Smooth muscle cell (in vitro differentiated cells): ENCODE data around the gene OPCML. TPM values are rescaled to one million over a fixed set of nuclear protein-coding genes. Genes with fewer than 3 reads are reported as not detected.

Experiments used
- DNase-seq: peaks from one replicate; lab custom pipeline; 2025; ENCODE audit not compliant: unreplicated experiment; lab: John Stamatoyannopoulos, UW
- H2AFZ ChIP-seq: fragments of 200-600 bp; sonication (generic); 2 replicates; pipeline ENCODE4 v1.6.0; 2016; ENCODE audit warnings: antibody characterized with exemption, low read depth, mild to moderate bottlenecking
- H3F3A ChIP-seq: fragments of 200-600 bp; sonication (generic); 2 replicates; pipeline ENCODE4 v1.6.0; 2017; ENCODE audit warnings: antibody characterized with exemption, low read depth
- H3K27ac ChIP-seq: fragments of 200-600 bp; sonication (generic); 2 replicates; pipeline ENCODE4 v1.5.1; 2016; ENCODE audit warnings: low read depth, mild to moderate bottlenecking
- H3K27me3 ChIP-seq: fragments of 200-600 bp; sonication (generic); 2 replicates; pipeline ENCODE4 v1.6.1; 2016; ENCODE audit warnings: low read depth, mild to moderate bottlenecking
- H3K36me3 ChIP-seq: fragments of 200-600 bp; sonication (generic); 2 replicates; pipeline ENCODE4 v1.5.1; 2016; ENCODE audit warnings: low read depth
- H3K4me1 ChIP-seq: fragments of 200-600 bp; sonication (generic); 2 replicates; pipeline ENCODE4 v1.5.1; 2016; ENCODE audit warnings: low read depth
- H3K4me2 ChIP-seq: fragments of 200-600 bp; sonication (generic); 2 replicates; pipeline ENCODE4 v1.6.0; 2016; ENCODE audit warnings: mild to moderate bottlenecking
- H3K4me3 ChIP-seq: fragments of 200-600 bp; sonication (generic); 2 replicates; pipeline ENCODE4 v1.5.1; 2016; ENCODE audit warnings: mild to moderate bottlenecking
- H3K79me2 ChIP-seq: fragments of 200-600 bp; sonication (generic); 2 replicates; pipeline ENCODE4 v1.6.0; 2016; ENCODE audit warnings: low read depth, mild to moderate bottlenecking
- H3K9ac ChIP-seq: fragments of 200-600 bp; sonication (generic); 2 replicates; pipeline ENCODE4 v1.6.0; 2016; ENCODE audit warnings: low read depth
- H3K9me3 ChIP-seq: fragments of 200-600 bp; sonication (generic); replicated peaks from 2 replicates; pipeline ENCODE4 v1.5.1; 2016; ENCODE audit warnings: low read depth
- H4K20me1 ChIP-seq: fragments of 200-600 bp; sonication (generic); 2 replicates; pipeline ENCODE4 v1.6.0; 2016; ENCODE audit warnings: low read depth
- CTCF ChIP-seq: fragments of 200-600 bp; sonication (generic); IDR thresholded peaks from 2 replicates; pipeline ENCODE4 v1.5.1; 2017; ENCODE audit warnings: borderline replicate concordance, mild to moderate bottlenecking, antibody characterized with exemption; ENCODE audit not compliant: insufficient read depth, poor library complexity, severe bottlenecking
- WGBS: methylation state at CpG from one replicate; pipeline ENCODE4 v1.1.7; 2016; ENCODE audit warnings: low lambda C conversion rate; 5-methylcytosine and 5-hydroxymethylcytosine counted together
- polyA plus RNA-seq: library from polyadenylated mRNA; unstranded; fragments of >200 nt; fragmentation: Nextera tagmentation; extraction: Ambion mirVana; gene quantifications from 2 replicates; pipeline ENCODE4 v1.2.1, GENCODE V29; 2016
- total RNA-seq: library from RNA; depleted of rRNA; stranded (reverse); fragments of >200 nt; gene quantifications from 2 replicates; pipeline ENCODE4 v1.2.3, GENCODE V29; 2014

Gene OPCML
- total and polyA plus RNA-seq, 2 experiments from 2014 or later: 0.42 to 0.58 TPM

GRCh38 chr11:133202816-133203215, 329.5 kb downstream of the OPCML start:
- H3K9ac ChIP-seq: no peak overlapping the region

GRCh38 chr11:133198438-133198837, 333.9 kb downstream of the OPCML start:
- H3K4me3 ChIP-seq: no peak overlapping the region
- no peak overlapping the region for H2AFZ ChIP-seq
- H3K27ac ChIP-seq: no peak overlapping the region
- no peaks in the 10 kb centered on the region for H3K9me3 ChIP-seq
- no peaks in the 10 kb centered on the region for H3K79me2 ChIP-seq
- WGBS: 94% methylated on average over 5 of the region's 5 CpGs
- H3F3A ChIP-seq: no peaks in the 10 kb centered on the region
- TF ChIP-seq CTCF: no peak
- no peak for DNase-seq
- H4K20me1 ChIP-seq: no peaks in the 10 kb centered on the region
- no peak overlapping the region for H3K9ac ChIP-seq
- peaks cover 25% of the 10 kb centered on the region for H3K27me3 ChIP-seq
- H3K4me2 ChIP-seq: no peak overlapping the region
- H3K36me3 ChIP-seq: no peaks in the 10 kb centered on the region
- H3K4me1 ChIP-seq: no peaks in the 10 kb centered on the region

More at GRCh38 chr11:133202816-133203215, 329.5 kb downstream of the OPCML start:
- no peaks in the 10 kb centered on the region for H3K36me3 ChIP-seq
- no peak overlapping the region for H2AFZ ChIP-seq
- H4K20me1 ChIP-seq: no peaks in the 10 kb centered on the region
- H3K4me3 ChIP-seq: no peak overlapping the region
- H3K4me1 ChIP-seq: no peaks in the 10 kb centered on the region
- 87% methylated on average over 8 of the region's 8 CpGs for WGBS
- DNase-seq: no peak
- no peak overlapping the region for H3K4me2 ChIP-seq
- no peaks in the 10 kb centered on the region for H3K27me3 ChIP-seq
- H3K9me3 ChIP-seq: no peaks in the 10 kb centered on the region
- H3F3A ChIP-seq: no peaks in the 10 kb centered on the region
- H3K79me2 ChIP-seq: no peaks in the 10 kb centered on the region
- no peak overlapping the region for H3K27ac ChIP-seq
- TF ChIP-seq CTCF: no peak

GRCh38 chr11:133197425-133197824, 334.9 kb downstream of the OPCML start:
- Histone ChIP-seq H4K20me1 (no peaks in the 10 kb centered on the region), H2AFZ (no peak overlapping the region), H3K4me2 (no peak overlapping the region), H3K4me3 (no peak overlapping the region), H3K27me3 (peaks cover 30% of the 10 kb centered on the region), H3F3A (no peaks in the 10 kb centered on the region), H3K9ac (no peak overlapping the region), H3K27ac (no peak overlapping the region), H3K36me3 (no peaks in the 10 kb centered on the region), H3K79me2 (no peaks in the 10 kb centered on the region), H3K9me3 (no peaks in the 10 kb centered on the region), H3K4me1 (no peaks in the 10 kb centered on the region)
- TF ChIP-seq CTCF: no peak
- 87% methylated on average over 4 of the region's 4 CpGs for WGBS
- no peak for DNase-seq

- Histone ChIP-seq H3K4me1 (no peaks in the 10 kb centered on the region), H3F3A (no peaks in the 10 kb centered on the region), H2AFZ (no peak overlapping the region), H3K4me3 (no peak overlapping the region), H4K20me1 (no peaks in the 10 kb centered on the region), H3K27ac (no peak overlapping the region), H3K36me3 (no peaks in the 10 kb centered on the region), H3K4me2 (no peak overlapping the region), H3K9me3 (no peaks in the 10 kb centered on the region), H3K79me2 (no peaks in the 10 kb centered on the region), H3K9ac (no peak overlapping the region), H3K27me3 (peaks cover 50% of the 10 kb centered on the region)
- WGBS: 93% methylated on average over 1 of the region's 1 CpG
- no peak for DNase-seq
- TF ChIP-seq CTCF: no peak
Measured at GRCh38 chr11:133191931-133192330, 340.4 kb downstream of the OPCML start.
